ENCODE results near the gene ABHD12.

DNA sequence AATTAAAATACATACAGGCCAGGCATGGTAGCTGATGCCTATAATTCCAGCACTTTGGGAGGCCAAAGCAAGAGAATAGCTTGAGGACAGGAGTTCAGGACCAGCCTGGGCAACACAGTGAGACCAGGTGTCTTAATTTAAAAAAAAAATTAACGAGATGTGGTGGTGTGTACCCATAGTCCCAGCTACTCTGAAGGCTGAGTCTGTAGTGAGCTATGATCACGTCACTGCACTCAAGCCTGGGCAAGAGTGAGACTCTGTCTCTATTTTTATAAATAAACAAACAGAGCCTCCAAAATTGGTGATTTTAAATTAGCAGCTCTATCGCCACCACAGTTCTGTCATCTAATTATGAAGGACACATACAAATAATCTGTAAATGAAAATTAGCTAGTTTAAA, 37.9 kb downstream of the ABHD12 start:
- TF ChIP-seq, protein P1, sequence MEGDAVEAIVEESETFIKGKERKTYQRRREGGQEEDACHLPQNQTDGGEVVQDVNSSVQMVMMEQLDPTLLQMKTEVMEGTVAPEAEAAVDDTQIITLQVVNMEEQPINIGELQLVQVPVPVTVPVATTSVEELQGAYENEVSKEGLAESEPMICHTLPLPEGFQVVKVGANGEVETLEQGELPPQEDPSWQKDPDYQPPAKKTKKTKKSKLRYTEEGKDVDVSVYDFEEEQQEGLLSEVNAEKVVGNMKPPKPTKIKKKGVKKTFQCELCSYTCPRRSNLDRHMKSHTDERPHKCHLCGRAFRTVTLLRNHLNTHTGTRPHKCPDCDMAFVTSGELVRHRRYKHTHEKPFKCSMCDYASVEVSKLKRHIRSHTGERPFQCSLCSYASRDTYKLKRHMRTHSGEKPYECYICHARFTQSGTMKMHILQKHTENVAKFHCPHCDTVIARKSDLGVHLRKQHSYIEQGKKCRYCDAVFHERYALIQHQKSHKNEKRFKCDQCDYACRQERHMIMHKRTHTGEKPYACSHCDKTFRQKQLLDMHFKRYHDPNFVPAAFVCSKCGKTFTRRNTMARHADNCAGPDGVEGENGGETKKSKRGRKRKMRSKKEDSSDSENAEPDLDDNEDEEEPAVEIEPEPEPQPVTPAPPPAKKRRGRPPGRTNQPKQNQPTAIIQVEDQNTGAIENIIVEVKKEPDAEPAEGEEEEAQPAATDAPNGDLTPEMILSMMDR (IDR thresholded peaks at IDR 0.05) = no peak
- no peak for TF ChIP-seq POLR2A (IDR thresholded peaks at IDR 0.05)

Measured in heart left ventricle (tissue), 13 donors.